GM18498 (cell line): ENCODE results near the gene ADAM21.
"Not testable (repeated sequence)": the region's sequence is repeated elsewhere in the genome, so short reads cannot be mapped to it uniquely, and the experiment has no call there.

Experiments used
- ATAC-seq: cut with Tn5 transposase; IDR thresholded peaks from one replicate; pipeline ENCODE4 v1.9.1; 2021; ENCODE audit warnings: mild to moderate bottlenecking, moderate library complexity; ENCODE audit not compliant: unreplicated experiment

ADAM21 gene

DNA sequence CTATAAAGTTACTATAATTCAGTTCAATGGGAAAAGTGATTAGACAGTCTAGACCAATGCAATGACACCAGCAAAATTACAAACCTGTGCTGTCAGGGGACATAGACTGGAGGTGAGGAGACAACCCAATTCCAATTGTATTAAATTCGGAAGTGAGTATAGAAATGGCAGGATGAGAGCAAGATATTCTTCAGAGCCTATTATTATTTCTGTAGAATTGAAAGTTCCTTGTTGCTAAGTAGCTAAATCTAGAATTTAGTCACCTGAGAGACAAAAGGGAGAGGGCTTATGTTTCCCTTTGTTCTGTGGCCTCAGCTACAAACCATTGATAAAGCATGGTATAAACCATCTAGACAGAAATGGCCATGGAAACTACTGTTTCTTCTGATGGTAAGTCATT is at the start of gene ADAM21:
TSS of gene ADAM21 (plus strand) at position 301 of the 400 bp plus-strand sequence. CDS start 5,326 bp downstream, outside the sequence.
- ATAC-seq: no peak

GRCh38 chr14:70403335-70403734 is 48.6 kb upstream of the ADAM21 start:
- ATAC-seq: not testable (repeated sequence)

DNA sequence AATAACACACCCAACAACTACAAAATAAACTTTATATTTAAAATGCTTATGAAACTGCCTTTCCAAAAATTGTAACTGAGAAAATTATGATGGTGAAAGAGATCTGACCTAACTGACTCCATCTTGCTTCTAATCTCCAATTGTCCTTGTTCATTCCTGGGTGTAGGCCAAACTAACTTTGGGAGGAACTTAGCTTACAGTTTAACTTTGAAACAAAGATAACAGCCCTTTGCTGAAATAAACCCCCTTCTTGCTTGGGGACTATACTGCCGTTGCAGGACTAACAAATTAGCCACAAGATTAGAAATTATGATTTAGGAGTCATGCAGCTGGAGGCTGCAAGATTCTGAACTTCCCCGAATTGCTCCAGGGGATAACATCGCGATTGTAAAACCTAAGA is 45.8 kb upstream of the ADAM21 start:
- not testable (repeated sequence) for ATAC-seq

DNA sequence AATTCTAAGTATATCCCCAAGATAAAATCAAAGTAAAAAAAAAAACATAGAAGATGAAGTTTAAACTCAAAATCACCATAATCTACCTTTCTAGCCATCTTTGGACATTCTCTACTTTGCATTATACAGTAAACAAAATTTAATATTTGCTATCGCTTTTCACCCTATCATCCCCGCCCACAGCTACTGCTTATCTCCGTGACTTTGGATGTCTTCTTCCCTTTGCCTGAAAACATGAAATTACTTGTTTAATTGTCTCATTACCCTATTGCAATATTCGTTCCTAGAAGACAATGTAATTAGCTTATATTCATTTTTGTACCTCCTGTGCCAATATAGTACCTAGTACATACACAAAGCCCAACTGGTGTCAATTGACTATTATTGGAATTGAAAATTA is 44.4 kb upstream of the ADAM21 start:
- ATAC-seq: no peak

DNA sequence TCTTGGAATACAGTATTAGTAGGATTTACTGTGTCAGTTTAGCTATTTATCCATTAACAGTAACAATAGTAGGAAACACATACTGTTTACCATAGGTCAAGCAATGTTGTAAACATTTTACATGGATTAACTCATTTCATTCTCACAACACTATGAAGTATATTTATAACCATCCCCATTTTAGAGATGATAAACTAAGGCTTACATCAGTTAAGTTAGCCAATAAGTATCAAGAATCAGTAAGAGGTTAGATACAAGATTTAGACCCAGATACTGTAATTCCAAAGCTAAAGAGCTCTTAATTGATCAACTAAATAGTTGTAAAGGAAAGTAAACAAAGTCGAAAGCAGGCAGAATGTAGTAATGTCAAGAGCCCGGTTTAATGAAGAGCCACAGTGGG is 36.2 kb upstream of the ADAM21 start:
- no peak for ATAC-seq

DNA sequence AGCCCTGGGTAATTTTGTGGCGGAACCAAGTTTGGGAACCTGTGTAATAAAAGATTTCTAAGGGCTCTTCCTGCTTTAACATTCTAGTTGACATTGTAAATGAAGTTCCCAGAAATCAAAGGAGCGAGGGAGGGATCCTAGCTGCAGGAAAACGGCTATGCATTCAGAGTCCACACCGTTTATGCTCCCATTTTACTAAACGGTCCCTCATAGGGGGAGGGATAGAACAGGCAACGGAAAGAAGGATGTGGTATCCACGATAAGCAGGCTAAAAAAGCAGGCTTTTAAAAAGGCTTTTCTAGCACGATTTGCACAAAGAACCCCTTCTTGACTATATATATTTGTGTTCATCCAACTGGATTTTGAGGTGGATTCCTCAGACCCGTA is 35.6 kb upstream of the ADAM21 start:
- no peak for ATAC-seq

DNA sequence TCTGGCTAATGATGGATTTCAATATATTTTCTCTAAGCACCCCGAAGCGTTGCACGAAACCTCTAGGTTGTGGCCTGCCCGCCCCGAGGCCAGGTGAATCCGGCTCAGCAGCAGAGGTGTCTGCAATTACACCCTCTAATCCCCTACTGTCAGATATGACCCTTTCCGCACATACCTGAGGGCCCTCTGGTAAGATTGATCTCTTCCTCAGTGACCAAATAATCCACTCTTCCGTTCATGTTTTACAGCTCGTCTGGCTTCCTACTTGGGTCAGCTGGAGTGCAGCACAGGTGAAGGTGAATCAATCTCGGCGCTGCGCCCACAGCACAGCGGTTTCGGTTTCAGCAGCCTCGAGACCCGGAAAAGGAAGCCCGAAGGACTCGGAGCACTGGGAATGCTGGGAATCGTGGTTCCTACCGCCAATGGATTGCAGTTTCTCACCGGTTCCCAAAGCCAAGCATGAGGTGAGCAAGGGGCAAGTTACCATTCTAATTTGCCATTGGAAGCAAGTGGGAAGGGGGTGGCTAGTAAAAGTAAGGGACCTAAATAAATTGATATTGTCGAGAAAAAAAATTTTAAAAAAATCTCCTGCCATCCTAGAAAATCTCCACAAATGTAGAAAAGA is 35.1 kb upstream of the ADAM21 start, which contains the start of gene SYNJ2BP:
TSS of gene SYNJ2BP (minus strand) at position 366 of the 625 bp plus-strand sequence. CDS start at position 239, 127 bp downstream.
- peak; percentile 56 for ATAC-seq

GRCh38 chr14:70419270-70419931 is 32.6 kb upstream of the ADAM21 start:
- not testable (repeated sequence) for ATAC-seq

- no peak for ATAC-seq
Observed at GRCh38 chr14:70422538-70422937, 29.4 kb upstream of the ADAM21 start.

DNA sequence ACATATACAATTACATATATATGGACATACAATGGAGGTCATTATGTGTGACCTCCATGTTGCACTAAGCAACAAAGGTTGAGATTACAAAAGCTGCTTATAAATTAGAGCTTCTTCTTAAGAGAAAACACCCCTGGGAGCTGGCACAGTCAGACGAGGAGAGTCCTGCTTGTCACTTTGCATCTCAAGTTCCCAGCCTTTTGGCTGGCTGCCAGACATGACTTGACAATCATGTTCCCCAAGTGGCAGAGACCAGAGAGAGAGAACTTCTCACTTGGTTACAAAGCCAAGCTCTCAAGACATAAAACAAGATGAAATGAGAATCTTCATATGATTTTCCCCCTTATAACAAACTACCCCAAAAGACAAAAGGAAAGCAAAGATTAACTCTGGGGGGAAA is 26.6 kb upstream of the ADAM21 start:
- ATAC-seq: no peak

DNA sequence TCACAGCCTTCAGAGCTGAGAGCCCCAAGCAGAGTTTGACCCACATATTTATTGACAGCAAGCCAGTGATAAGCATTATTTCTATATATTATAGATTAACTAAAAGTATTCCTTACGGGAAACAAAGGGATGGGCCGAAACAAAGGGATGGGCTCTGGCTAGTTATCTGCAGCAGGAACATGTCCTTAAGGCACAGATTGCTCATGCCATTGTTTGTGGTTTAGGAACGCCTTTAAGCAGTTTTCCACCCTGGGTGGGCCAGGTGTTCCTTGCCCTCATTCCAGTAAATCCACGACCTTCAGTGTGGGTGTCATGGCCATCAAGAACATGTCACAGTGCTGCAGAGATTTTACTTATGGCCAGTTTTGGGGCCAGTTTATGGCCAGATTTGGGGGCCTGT is 25.4 kb upstream of the ADAM21 start:
- ATAC-seq: not testable (repeated sequence)

- ATAC-seq: no peak
Observed at GRCh38 chr14:70436867-70437266, 15.1 kb upstream of the ADAM21 start.

DNA sequence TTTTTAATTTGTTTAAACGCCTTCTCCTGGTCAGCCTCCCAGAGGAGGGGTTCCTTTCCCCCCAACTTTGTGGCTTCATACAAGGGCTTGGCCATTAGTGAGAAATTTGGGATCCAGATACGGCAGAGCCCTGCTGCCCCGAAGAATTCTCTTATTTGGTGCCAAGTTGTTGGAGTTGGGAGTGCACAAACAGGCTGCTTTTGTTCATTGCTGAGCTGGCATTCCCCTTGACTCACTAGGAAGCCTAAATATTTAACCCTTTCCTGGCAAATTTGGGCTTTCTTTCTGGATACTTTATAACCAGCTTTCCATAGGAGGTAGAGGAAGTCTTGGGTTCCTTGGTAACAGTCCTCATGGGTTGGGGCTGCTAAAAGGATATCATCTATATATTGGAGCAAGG is 10.3 kb upstream of the ADAM21 start:
- ATAC-seq: no peak

DNA sequence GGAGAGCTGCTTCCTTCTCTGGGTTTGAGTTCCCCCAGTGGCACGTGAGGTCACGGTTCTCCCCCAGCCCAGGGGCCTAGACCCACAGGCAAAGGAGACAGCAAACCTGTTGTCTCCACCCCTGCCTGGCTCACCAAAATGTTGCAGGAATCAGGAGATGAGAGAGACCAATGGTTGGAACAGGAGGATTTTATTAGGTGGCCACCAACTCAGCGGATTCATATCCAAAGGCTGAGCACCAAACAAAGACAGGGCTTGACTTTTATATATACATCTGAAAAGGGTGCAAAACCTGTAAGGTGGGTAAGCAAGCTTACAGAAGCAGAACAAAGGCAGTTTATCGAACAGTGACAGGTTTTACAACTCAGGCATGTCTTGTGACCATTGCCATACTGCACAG is 9.2 kb upstream of the ADAM21 start:
- no peak for ATAC-seq

GRCh38 chr14:70448633-70449340 is 3.2 kb upstream of the ADAM21 start:
- no peak for ATAC-seq

GRCh38 chr14:70454731-70455130 is 2.8 kb downstream of the ADAM21 start:
- no peak for ATAC-seq

DNA sequence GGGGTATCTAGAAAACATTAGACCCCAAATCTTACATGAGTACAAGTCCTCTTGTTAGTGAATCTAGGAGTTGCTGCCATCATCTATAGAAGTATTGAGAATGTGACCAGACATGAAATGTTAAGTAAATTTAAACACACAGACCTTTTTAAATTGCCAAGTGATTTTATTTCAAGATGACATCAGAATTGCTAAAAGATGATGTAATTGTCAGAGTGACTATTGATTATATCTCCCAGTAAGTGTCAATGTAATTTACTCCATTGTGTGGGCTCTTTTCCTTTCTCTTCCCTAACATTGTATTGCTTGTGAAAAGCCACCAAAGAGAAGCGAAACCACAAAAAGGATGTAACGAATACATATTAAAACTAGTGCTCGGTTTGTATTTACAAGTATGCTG is 16.8 kb downstream of the ADAM21 start:
- no peak for ATAC-seq

DNA sequence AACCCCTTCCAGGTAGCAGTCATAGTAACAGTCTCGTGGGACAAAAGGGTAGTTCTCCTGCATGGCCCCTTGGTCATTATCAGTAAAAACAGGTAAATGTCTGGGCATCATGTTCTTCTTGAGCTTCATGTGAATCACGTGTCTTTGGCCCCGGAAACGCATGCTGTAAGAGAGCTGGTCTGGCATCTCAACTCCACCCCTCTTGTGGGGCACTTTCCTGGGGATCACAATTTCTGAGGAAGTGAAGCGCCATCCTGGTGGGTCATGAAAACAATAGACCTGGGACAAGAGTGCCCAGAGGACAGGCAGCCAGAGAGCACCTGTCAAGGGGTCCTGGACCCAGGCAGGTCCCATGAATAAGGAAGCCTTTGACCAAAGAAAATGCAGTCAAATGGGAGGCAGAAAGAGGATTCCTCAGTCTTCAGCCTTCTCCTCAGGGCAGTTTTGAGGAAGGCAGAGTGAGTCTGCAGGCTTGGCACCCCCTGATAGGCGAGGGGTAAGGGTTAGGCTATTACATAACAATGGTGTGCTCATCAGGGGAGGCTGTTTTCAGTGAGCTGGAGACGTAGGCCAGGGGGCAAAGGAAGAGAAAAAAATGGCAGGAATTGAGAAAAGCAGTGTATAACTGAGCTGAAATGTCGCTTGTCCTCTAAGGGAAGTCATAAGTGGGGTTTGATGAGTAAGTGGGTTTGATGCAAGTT is 19.0 kb downstream of the ADAM21 start:
- not testable (repeated sequence) for ATAC-seq

DNA sequence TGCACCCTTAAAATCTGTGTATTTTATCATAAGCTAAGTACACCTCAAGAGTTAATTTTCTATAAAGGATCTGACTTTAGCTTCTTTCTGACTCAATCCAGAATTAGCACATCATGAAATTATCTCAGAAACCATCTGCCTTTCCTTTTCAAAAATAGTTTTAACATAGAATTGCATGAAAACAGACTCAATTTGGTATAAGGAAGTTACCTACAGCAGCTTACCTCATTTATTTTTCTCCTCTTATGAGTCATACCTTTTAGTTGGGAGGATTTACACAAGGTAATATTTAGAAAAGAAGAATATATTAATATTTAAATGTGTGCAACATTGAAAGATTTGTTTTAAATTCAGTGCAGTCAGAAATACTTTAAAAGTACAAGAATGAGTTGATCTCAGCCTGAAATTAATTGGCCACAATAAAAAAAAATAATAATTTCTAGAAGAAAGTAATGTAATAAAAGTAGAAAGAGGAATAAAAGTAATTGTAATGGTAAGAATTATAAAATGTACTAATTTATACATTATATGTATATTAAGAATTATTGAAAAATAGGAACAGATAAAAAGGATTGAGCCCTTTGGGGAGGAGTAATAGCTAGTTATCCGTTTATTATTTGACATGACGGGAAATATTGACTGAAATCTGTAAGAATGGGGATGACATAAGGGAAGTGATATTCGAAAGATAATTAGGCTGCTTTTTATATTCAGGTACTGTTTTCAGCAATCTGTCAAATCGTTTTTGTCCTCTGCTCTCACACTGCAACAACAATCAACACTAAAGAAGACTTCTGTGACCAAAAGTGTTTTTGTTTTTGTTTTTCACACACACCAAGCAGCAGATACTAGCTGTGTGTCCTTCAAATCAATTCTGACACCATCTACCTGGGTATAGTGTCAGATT is 20.5 kb downstream of the ADAM21 start:
- no peak for ATAC-seq

GRCh38 chr14:70473825-70474224 is 21.9 kb downstream of the ADAM21 start:
- ATAC-seq: no peak
